Inflammatory macrophage treated with lipopolysaccharide for 1 hour (primary cell): Measurements from ENCODE around the gene ASPA.
"Not testable (repeated sequence)": the region's sequence is repeated elsewhere in the genome, so short reads cannot be mapped to it uniquely, and the experiment has no call there.

Source experiments
- DNase-seq, 2 donors: peaks; one replicate each; pipeline ENCODE4 v3.0.0-alpha.2; 2020 to 2022

ASPA gene

DNA sequence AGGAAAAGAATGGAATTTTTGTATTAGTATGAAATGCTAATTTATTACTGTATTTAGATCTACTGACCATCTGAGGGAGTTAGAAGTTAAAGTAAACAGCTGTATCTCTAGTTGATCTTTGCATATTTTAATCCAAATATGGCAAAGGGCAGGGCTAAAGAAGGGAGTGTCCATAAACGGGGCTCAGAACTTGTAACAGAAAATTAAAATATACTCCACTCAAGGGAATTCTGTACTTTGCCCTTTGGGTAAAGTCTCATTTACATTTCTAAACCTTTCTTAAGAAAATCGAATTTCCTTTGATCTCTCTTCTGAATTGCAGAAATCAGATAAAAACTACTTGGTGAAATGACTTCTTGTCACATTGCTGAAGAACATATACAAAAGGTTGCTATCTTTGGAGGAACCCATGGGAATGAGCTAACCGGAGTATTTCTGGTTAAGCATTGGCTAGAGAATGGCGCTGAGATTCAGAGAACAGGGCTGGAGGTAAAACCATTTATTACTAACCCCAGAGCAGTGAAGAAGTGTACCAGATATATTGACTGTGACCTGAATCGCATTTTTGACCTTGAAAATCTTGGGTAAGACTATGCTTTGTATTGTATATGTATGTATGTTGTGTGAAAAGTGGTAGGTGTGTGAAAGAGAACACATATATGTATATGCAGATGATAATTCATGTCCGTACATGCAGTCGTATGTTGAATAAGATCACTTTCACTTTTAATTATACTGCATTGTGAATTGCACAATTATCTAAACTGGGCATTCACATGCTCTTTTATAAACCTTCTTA lies at the start of gene ASPA:
Gene ASPA, plus strand, starts transcription at position 186 of the 799 bp plus-strand sequence. Its CDS starts 163 bp downstream, at position 349.
- DNase-seq: no peak

DNA sequence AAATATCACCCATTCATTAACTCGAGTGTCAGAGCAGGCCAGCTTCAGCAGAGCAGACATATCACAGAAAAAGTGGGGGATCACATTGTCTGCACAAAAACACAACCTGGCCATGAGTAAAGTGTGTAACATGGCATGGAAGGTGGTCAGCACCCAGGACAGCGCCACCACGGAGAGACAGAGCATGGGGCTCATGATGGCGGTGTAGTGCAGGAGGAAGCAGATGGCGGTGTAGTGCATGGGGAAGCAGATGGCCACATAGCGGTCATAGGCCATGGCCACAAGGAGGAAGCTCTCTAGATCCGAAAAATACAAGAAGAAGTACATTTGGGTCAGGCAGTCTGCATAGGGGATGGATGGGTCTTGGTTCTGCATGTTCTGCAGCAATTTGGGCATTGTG lies 42.6 kb upstream of the ASPA start:
- peak; percentile 26 to 32 for DNase-seq

DNA sequence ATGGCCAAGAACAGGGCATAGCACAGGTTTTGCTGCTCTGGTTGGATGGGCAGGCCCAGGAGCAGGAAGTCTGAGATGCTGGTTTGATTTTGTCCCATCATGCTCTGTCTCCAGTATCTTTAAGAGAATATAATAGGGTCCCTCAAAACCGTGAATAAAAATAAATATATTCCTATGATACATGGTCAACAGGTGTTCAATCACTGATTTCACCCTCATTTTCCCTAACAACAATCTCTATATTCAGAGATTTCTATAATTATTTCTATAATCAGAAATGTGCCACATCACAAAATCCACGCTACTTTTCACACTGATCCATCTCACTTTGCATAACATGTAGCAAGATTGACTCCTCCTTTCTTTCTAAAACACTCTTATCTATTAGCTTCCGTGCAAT lies 42.1 kb upstream of the ASPA start, which contains the start of gene OR1E2:
Gene OR1E2, minus strand, starts transcription at position 101 of the 400 bp plus-strand sequence. Its CDS starts 0 bp downstream, at position 101.
- DNase-seq: no peak

DNA sequence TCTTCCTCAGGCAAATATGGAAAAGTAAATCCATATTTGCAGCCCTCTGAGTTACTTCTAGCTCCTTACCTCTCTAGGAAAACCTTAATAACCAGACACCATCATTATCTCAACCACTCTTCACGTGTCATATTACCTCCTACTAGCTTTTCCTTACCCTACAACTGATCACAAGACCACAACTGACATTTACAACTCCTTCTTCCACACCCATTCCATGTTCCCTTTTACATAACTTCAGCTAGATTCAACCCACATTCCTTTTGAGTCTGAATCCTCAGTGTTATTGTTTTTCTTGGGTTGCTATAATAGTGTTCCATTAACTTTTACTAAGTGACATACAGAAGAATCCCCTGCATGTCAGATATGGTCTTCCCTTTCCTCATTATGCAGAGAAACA lies 37.4 kb upstream of the ASPA start:
- DNase-seq: no peak

DNA sequence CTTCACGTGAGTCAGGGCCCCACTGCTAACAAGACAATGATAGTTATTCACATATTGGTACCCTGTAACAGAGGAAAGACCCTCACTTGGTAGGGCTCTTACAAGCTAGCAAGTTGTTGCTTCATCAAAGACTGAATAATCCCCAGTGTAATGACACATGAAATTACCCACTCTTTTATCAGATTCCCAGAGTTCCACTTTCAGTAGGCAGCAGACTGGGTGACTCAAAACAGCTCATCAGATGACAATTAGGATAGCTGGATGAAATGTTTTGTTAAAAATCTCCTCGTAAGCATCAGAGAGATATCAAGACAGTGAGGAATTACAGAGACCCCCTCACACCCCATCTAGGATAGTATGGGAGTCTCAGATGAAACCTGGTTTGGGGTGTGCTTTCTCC lies 35.3 kb upstream of the ASPA start:
- DNase-seq: no peak

DNA sequence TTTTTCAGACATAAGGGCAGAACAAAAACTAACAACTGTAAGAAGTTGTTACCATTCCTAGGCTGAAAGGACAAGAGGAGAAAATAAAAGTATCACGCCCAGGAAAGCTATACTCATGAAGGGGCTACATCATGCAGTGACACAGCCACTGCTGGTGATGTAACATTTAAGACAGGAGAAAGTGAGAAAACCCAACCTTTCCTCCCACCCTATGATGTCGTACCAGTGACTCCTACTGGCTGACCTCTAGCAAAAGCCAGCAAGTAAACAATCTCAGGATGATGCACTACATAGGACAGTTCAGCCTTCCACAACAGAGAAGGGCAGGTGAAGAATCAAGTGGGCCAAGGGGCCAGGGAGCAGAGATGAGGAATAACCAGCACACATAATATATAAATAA lies 28.2 kb upstream of the ASPA start:
- DNase-seq: peak; percentile 12 to 19

DNA sequence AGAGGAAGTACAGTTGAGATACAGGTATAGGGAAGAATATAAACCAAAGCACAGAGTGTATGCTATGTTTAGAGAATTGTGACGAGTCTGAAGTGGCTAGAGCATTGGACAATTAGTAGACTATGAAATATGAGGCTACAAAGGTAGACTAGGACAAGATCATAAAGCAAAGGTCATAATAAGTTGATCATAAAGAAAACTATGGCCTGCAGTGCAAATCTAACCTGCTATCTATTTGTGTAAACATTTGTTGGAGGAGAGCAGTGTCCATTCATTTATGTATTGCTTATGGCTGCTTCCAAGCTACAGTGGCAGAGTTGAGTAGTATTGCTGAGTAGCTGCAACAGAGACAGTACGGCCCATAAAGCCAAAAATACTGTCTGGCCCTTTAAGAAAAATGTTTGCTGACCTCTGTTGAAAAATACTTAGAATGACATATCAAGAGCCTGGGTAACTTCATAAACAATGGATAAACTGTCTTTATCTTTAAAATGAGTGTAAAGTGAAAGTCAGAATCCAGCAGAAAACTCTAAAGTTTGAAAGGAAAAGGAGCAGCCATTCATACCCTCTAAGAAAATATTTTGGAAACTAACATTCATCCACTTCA lies 27.6 kb upstream of the ASPA start:
- no peak for DNase-seq

DNA sequence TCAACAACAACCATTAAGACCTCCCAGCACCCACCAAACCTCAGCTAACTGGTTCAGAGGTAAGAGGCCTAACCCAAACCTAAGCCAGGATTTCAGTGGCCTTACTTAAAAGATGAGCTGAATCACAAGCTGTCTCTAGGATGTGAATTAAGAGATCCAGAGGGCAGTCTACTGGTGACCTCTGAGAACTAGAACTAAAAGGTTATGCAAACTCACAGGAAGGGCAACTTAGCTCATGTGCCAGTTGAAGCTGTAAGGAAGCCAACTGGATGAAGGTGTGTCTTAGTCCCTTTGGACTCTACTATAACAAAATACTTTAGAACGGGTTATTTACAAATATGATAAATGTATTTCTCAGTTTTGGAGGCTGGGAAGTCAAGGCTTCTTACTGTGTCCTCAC lies 9.4 kb upstream of the ASPA start:
- DNase-seq: not testable (repeated sequence)

DNA sequence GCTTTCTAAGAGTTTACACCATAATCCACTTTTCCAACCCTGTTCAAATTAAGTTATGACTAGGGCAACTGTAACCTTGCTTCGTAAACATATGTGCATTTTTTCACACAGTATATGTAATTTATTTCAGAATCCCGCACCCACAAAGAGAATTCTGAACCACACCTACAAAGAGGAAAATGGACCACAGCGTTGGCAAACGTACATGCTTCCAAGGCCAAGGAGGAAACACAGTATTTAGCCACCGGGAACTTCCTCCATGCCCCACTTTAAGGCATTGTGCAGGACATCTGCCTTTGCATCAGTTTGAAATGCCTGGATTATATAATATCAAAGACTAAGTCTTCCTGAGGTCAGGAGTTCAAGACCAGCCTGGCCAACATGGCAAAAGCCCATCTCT lies 6.3 kb upstream of the ASPA start:
- DNase-seq: no peak

DNA sequence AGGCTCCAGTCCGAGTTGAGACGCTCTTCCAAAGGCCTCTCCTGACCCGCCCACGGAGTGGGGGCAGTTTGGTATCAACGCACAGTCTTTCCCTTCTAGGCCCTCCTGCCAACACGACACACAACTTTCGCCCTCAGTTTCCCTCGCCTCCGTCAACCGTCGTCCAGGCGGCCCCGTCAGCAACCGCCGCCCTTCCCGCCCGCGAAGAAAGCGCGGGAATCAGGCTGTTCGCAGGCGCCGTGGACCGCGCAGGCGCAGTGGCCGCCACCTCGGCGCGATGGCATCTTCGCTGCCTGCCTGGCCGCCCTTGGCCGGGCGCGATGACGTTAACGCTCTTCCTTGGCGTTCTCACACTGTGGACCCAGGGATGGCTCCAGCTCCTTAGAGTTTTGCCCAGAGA lies 4.2 kb upstream of the ASPA start, which contains the start of gene SPATA22:
Gene SPATA22, minus strand, starts transcription at position 221 of the 400 bp plus-strand sequence. CDS start 2,494 bp downstream, outside the sequence.
- no peak for DNase-seq

DNA sequence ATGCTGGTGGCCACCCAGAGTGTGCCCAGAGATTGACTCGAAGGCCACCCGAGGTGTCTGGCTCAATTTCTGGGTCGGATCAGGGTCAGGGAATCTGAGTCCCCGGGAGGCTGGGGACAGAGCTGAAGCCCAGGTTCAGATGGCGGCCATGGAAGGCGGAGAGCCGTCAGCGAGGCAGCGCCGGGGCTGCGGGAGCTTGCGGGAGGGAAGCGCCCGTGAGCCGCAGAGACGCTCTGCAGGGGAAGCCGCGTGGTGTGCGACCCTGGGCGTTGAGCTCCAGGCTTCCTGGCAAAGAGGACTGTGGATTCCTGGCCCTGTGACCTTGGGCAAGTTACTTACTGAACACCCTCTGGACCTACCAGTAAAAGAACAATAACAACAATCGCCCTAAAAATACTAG lies 3.7 kb upstream of the ASPA start:
- no peak for DNase-seq

DNA sequence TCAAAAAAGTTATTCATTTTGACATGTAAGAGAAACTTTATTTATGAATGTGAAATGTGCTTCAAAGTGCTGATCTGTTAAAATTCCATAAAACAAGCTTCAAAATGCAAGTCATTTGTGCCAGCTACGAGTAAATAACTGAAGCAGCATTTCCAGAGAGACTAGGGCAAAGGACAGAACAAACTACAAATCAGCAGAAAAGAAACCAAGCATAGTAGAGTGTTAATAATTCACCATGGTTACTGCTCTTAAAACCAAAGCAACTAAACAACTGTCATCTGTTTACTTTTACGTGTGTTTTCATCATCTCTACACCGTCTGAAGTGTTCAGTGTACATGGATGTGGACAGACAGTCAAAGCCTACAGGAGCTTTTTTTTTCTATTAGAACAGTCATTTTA lies 1.6 kb upstream of the ASPA start:
- no peak for DNase-seq

DNA sequence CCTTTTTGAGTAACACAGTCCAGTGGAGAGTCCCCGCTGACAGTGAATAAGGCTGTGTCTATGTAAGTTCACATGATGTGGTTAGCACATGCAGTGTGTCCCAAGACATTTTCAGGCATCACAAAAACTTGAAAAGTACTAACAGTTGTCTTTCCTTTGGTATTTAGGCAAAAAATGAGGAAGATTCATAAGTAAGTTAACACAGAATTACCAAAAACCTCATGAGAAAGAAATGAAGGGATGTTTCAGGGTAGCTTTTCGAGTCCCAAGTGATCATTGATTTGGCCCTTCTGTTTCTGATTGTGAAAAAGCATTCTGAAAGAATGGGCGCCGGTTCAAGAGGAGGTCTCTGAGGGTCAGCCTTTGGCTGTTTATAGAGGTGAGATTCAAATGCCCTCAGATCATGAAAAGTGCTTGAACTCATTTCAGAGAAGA lies 529 bp upstream of the ASPA start:
- no peak for DNase-seq

DNA sequence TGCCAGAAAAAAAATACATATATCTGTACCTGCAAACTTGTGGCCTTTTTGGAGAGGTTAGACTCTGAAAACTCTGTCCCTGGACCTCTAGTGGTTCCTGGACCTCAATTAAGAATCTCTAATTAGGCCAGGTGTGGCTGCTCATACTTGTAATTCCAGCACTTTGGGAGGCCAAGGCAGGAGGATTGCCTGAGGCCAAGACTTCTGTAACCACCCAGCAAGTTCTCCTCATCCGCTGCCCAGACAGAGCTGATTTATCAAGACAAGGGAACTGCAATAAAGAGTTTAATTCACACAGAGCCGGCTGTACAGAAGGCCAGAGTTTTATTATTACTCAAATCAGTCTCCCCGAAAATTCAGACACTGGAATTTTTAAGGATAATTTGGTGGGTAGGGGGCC lies 4.2 kb downstream of the ASPA start:
- DNase-seq: no peak

DNA sequence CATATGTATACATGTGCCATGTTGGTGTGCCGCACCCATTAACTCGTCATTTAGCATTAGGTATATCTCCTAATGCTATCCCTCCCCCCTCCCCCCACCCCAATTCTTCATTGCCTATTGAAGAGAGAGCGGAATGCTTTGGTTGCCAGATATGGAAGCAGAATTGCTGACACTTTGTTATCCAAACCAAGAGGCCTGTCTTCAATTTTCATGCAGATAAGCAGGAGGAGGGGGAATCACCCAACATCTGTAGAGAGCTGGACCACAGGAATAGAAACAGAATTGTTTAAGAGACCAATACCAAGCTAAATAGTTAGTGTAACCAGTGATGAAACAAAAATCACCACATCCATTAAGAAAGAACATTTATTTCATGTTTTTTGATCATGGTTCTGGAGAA lies 7.1 kb downstream of the ASPA start:
- no peak for DNase-seq

DNA sequence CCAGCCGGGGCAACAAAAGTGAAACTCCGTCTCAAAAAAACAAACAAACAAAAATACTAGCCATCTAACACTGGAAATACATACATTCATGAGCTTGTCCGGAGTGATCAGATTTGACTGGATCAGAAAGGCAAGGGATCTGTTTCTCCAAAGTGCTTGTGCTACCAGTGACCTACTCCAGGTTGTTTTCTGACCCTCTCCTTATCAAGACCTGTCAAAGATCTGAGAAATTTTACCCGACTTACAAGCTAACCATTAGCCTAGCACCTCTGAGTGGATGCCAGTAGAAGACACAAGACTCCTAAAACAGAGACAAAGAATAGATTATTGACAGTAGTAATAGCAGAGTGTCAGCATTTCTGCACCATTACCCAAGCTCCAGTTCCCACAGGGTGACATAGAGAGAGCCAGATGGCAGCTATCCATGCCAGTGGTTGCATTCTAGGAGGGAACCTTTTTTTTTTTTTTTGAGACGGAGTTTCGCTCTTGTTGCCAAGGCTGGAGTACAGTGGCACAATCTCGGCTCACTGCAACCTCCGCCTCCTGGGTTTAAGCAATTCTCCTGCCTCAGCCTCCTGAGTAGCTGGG lies 9.8 kb downstream of the ASPA start:
- DNase-seq: no peak

DNA sequence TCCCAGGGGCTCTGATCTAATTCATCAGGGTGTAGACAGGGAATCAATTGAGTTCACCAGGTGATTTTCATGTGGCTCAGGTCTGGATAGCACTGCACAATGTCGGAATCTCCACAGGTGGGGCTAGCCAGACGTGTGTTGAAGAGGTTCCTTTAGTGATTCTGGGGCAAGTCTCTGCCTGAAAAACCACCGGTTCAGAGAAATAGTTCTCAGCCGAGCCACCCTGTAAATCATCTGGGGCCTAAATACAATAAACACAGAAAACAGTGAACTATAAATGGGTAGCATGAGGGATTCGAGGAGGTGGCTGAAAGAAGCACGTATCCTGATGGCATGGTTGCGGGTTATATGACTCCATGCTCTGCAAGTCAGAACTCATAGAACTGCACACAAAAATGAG lies 21.3 kb downstream of the ASPA start:
- no peak for DNase-seq

DNA sequence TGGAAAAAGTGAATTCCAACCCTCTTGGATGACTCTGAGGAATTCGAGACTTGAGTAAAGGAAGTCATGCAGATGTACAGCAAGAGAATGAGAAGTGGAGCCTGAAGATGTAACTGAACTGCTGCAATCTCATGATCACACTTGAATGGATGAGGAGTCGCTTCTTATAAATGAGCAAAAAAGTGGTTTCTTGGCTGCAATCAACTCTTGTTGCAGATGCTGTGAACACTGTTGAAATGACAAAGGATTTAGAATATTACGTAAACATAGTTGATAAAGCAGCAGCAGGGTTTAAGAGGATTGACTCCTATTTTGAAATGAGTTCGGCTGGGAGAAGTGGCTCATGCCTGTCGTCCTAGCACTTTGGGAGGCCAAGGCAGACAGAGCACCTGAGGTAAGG lies 25.5 kb downstream of the ASPA start:
- no peak for DNase-seq

DNA sequence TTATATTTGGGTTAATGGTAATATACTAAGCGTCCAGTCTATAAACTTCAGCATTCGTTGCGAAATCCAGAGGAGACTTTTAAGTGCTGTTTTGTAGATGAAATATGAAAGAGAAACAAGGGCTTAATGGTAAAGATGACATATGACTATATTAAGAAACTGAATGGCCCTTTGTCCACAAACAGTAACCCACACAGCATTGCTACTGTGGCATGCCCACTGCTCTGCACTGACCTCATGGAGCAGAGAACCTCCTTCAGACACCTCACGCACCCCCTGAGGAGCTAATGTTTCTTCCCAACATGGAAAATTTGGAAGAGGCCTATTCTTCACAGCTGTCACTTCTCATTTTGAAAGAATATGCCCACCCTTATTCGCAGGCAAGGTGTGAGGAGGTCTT lies 26.7 kb downstream of the ASPA start:
- DNase-seq: no peak

DNA sequence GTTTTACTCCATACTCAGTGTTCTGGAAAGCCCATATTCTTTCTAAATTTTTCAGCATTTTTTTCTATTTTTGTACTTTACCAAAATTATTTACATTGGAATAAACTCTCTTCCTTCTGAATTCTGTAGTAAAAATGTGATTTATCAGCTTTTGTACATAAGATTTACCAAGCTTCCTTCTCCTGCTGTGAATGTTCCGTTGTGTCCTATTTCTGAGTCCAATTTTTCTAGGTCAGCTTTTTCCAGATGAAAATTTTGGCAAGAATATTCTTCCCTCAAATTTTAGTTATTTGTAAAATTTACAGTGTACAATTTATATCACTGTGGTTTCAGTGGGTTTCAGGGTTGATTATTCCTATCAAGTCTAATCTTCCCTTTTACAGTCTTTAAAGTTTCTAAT lies 27.5 kb downstream of the ASPA start:
- DNase-seq: no peak

DNA sequence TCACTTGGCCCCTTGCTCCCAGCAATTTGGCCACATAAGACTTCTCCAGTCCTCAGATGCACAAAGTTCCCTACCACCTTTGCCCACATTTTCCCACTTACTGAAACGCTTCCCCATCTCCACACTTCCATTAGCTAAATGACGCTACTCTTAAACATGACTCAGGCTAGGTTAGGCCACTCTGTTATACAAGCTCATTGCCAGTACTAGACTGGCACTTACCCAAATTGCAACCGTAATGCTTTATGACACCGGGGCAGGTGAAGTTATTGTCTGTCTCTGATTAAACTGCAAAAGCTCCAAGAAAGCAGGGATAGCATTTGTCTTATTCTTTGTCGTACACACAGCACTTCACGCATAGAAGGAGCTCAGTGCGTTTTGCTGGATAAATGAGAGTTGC lies 29.2 kb downstream of the ASPA start:
- no peak for DNase-seq

DNA sequence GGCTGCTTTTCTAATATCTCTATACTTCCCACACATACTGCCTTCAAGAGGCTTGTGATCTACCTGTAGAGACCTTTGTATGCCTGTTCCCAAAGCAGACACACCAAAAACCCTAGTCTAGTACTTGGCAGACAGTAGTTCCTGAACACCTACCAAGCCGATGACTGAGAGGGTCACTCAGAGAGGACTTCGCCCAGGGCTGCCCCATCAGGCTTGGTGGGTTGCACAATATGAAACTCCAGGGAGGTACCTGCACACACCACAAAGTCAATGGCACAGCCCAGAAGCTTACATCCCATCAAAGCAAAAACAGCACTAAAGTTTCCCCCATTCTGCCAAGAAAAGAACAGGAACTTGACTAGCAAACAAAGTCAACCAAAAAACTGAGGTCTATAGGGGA lies 30.3 kb downstream of the ASPA start:
- no peak for DNase-seq

DNA sequence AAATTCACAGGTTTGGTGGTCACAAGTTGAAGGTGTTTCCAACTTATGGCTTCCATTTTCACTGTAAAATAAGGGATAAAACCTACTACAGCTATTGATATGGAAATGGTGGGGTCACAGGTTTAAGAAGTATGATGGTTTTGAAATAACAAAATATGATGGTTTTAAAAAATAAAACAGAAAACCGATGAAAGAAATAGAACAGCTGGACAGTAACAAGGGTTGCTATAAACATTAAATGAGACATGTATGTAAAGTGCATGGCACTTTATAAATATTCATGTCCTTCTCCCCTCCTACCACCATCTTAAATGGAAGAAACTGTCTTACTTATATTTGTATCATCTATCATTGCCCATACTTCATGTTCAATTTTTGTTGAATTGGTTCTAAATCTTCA lies 31.3 kb downstream of the ASPA start:
- no peak for DNase-seq

DNA sequence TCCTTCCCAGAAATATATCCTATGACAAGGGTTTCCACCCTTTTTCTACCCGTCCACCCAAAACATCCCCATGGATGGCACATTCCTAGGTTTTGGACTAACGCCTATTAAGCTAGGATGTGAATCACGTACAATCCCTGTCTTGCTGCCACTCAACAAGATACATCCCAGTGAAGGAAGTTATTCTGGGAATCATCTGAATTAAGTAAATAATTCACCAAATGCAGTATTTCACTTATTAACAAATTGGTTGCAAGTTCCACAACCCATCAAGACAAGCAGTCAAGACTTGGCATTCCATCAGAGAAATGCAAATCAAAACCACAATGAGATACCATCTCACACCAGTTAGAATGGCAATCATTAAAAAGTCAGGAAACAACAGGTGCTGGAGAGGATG lies 32.1 kb downstream of the ASPA start:
- DNase-seq: no peak
